Heart left ventricle (tissue), 16 donors: Measurements from ENCODE around the gene PRSS23. TPM values are rescaled to one million over a fixed set of nuclear protein-coding genes. Genes with fewer than 3 reads are reported as not detected.
"Not testable (repeated sequence)": the region's sequence is repeated elsewhere in the genome, so short reads cannot be mapped to it uniquely, and the experiment has no call there.

Experiments used
- ATAC-seq, 4 donors: fragments of 200-7000 bp; cut with Tn5 transposase; one replicate each; pipeline ENCODE4 v1.9.1; 2020 to 2022; ENCODE audit warnings: moderate library complexity in 4 of 4, mild to moderate bottlenecking in 3 of 4, moderate number of reproducible peaks in 1 of 4
- DNase-seq, 5 donors: peaks; one replicate each; pipeline ENCODE4 v3.0.0-alpha.2; 2020
- H3K27ac ChIP-seq, 12 donors: fragments of 200-600 bp; sonication (generic) in 4 of 12; one replicate each; pipeline versions ENCODE4 v1.5.0 to v1.8.0; 2016 to 2022; ENCODE audit warnings: mild to moderate bottlenecking in 2 of 12
- H3K27me3 ChIP-seq, 9 donors: fragments of 200-600 bp; sonication (generic) in 2 of 9; one replicate each; pipeline versions ENCODE4 v1.5.1 to v1.8.0; 2016 to 2022; ENCODE audit warnings: mild to moderate bottlenecking in 3 of 9
- H3K36me3 ChIP-seq, 9 donors: fragments of 200-600 bp; sonication (generic) in 2 of 9; one replicate each; pipeline versions ENCODE4 v1.5.0 to v1.8.0; 2018 to 2022; ENCODE audit warnings: mild to moderate bottlenecking in 2 of 9
- H3K4me1 ChIP-seq, 12 donors: fragments of 200-600 bp; sonication (generic) in 4 of 12; one replicate each; pipeline versions ENCODE4 v1.5.0 to v1.8.0; 2016 to 2022; ENCODE audit warnings: mild to moderate bottlenecking in 3 of 12
- H3K4me3 ChIP-seq, 12 donors: fragments of 200-600 bp; sonication (generic) in 4 of 12; one replicate each; pipeline versions ENCODE4 v1.5.0 to v1.8.0; 2017 to 2022; ENCODE audit warnings: mild to moderate bottlenecking in 9 of 12, moderate library complexity in 4 of 12
- H3K9me3 ChIP-seq, 12 donors: fragments of 200-600 bp; sonication (generic) in 4 of 12; one replicate each; pipeline versions ENCODE4 v1.5.0 to v1.8.0; 2016 to 2022; ENCODE audit warnings: mild to moderate bottlenecking in 1 of 12
- POLR2A ChIP-seq, 2 donors: fragments of 450-650 bp; IDR thresholded peaks; one replicate each; pipeline ENCODE4 v1.6.1; 2017; ENCODE audit warnings: antibody characterized with exemption in 2 of 2, mild to moderate bottlenecking in 2 of 2, moderate library complexity in 2 of 2
- WGBS, 4 donors: extraction: QIAGEN DNeasy Blood & Tissue Kit in 2 of 4; methylation state at CpG; one replicate each; pipeline versions ENCODE4 v1.1.5 to v1.1.7; 2013 to 2018; 5-methylcytosine and 5-hydroxymethylcytosine counted together
- intact Hi-C, 10 donors: fragments of 100-400 bp; cut with DNase I; formaldehyde crosslinking; loops; one replicate each; pipeline versions ENCODE4 v1.11.1 to v1.14.2; 2022
- polyA plus RNA-seq, 2 donors: library from polyadenylated mRNA; stranded (reverse); fragments of 200-250 nt; gene quantifications; one replicate each; pipeline ENCODE4 v1.2.3, GENCODE V29; 2013
- total RNA-seq, 9 donors: library from RNA; depleted of rRNA in 2 of 9; stranded (reverse); fragments of >200 nt in 2 of 9; fragmentation: NEBNext Ultra II Directional in 3 of 9; extraction: Animal tissue kit (Norgen Biotek cat#: 25700) in 3 of 9; gene quantifications; one replicate each; pipeline versions ENCODE4 v1.1.0 to v1.2.4, GENCODE V29; 2016 to 2023
- TF ChIP-seq, protein P1 (sequence below), 12 donors: fragments of 200-600 bp; sonication (generic) in 4 of 12; IDR thresholded peaks; one replicate each; pipeline versions ENCODE4 v1.5.0 to v1.8.0; 2018 to 2022; ENCODE audit warnings: antibody characterized with exemption in 12 of 12, mild to moderate bottlenecking in 5 of 12
- donor health status: ischemic (EF 13 %, LVEDD 7.1; RV severe dilation, severe dysfunction).
- donor health status: healthy with polysubstance abuse.
- donor health status: DM: no; HTN: yes; CAD: no.
- donor health status: DM: no; HTN: no; CAD: no.
- donor health status: ischemic (EF 25% LVEDD 6.9; RV normal size, moderate dysfunction).
- donor health status: ischemic (EF 25% LVEDD 5.7; RV mildly dilated, moderate dysfunction).
- donor health status: healthy.
- donor health status: DM: yes; HTN: yes; CAD: no.
- donor health status: ischemic (EF 35%, LVEDD 5.7; RV mildly dilated, moderate dysfunction).
- donor health status: nonischemic (EF 11% LVEDD 7.7; RV severe dilation, severe dysfunction).
- donor health status: DM: yes; HTN: yes; CAD: no.
- donor health status: PGD.
- donor health status: ischemic (EF 29% LVEDD 5.4; RV normal size, mild dysfunction).
- donor health status: nonischemic (EF 23%, LVEDD 6.1; RV moderate dilation, normal function).

The PRSS23 gene
- total and polyA plus RNA-seq, 11 donors: 3.0 to 36.8 (median 15.9) TPM

DNA sequence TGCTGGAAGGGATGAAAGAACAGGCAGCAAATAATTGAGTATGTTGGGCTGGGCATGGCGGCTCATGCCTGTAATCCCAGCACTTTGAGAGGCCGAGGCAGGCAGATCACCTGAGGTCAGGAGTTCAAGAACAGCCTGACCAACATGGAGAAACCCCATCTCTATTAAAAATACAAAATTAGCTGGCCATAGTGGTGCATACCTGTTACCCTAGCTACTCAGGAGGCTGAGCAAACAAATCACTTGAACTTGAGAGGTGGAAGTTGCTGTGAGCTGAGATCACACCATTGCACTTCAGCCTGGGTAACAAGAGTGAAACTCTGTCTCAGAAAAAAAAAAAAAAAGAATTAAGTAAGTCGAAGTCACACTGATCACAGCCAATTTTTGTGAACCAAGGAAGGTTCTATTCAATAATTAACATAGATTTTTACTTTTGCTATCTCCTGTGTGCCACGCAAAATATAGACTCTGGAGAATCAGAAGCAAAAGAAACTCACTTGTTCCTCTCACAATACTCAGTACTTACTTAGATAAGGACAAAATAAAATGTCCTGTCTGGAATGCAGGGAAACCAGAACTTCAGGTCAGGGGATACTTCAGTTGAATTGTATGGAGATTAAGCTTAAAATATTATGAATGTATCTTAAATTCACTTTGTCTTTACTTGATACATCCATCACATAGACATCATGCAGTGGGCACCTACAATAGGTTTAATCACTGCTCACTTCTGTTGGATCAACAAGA is 44.6 kb downstream of the PRSS23 start:
- H3K4me3 ChIP-seq, H3K27me3 ChIP-seq, intact Hi-C loops, H3K36me3 ChIP-seq, H3K4me1 ChIP-seq, DNase-seq, H3K27ac ChIP-seq, ATAC-seq: not testable (repeated sequence)
- 89 to 94% (median 91%) methylated on average over 4 of the region's 4 CpGs for WGBS, 4 donors
- peaks cover 0 to 19% (median 0%) of the 10 kb centered on the region in 12 donors for H3K9me3 ChIP-seq

DNA sequence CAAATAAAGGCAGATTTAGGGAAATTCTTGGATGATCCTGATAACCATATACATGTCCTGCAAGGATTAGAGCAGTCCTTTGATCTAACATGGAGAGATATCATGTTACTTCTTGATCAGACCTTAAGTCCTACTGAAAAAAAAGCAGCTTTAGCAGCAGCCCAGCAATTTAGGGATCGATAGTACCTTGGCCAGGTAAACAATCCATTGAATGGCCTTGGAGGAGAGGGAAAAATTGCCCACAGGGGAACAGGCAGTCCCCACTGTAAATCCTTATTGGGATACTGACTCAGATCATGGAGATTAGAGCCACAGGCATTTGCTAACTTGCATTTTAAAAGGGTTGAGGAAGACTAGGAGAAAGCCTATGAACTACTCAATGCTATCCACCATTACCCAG is 47.8 kb downstream of the PRSS23 start:
- peaks cover 0 to 9% (median 0%) of the 10 kb centered on the region in 12 donors for H3K9me3 ChIP-seq
- no peak for TF ChIP-seq POLR2A (IDR thresholded peaks at IDR 0.05)
- TF ChIP-seq, protein P1, sequence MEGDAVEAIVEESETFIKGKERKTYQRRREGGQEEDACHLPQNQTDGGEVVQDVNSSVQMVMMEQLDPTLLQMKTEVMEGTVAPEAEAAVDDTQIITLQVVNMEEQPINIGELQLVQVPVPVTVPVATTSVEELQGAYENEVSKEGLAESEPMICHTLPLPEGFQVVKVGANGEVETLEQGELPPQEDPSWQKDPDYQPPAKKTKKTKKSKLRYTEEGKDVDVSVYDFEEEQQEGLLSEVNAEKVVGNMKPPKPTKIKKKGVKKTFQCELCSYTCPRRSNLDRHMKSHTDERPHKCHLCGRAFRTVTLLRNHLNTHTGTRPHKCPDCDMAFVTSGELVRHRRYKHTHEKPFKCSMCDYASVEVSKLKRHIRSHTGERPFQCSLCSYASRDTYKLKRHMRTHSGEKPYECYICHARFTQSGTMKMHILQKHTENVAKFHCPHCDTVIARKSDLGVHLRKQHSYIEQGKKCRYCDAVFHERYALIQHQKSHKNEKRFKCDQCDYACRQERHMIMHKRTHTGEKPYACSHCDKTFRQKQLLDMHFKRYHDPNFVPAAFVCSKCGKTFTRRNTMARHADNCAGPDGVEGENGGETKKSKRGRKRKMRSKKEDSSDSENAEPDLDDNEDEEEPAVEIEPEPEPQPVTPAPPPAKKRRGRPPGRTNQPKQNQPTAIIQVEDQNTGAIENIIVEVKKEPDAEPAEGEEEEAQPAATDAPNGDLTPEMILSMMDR (IDR thresholded peaks at IDR 0.05): no peak
- ATAC-seq (no peak), DNase-seq (no peak)
- intact Hi-C loops: no loop called here
- WGBS, 4 donors: 87 to 95% (median 88%) methylated on average over 1 of the region's 1 CpG
- peaks cover 0 to 9% (median 0%) of the 10 kb centered on the region in 12 donors for H3K4me1 ChIP-seq
- peak overlapping the region in 4 of 12 donors; percentile 3 to 52 (median 16) for H3K27ac ChIP-seq
- no peak overlapping the region for H3K4me3 ChIP-seq
- H3K27me3 ChIP-seq: no peaks in the 10 kb centered on the region
- H3K36me3 ChIP-seq: no peaks in the 10 kb centered on the region

DNA sequence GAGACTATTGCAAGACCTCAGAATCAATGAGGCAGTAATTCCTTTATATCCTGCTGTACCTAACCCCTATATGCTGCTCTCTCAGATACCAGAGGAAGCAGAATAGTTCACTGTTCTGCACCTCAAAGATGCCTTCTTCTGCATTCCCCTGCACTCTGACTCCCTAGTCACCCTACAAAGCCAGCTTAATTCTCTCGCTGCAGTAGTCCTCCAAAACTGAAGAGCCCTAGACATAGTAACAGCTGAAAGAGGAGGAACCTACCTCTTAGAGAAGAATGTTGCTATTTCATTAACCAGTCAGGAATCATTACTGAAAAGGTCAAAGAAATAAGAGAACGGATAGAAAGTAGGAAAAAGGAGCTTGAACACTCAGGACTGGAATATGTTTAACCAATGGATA is 49.3 kb downstream of the PRSS23 start:
- DNase-seq: no peak
- H3K4me3 ChIP-seq: no peak overlapping the region
- no peak overlapping the region for H3K27ac ChIP-seq
- no peaks in the 10 kb centered on the region for H3K36me3 ChIP-seq
- H3K9me3 ChIP-seq: no peaks in the 10 kb centered on the region
- no peaks in the 10 kb centered on the region for H3K27me3 ChIP-seq
- WGBS, 4 donors: 91 to 100% (median 95%) methylated on average over 2 of the region's 2 CpGs
- peaks cover 0 to 9% (median 0%) of the 10 kb centered on the region in 12 donors for H3K4me1 ChIP-seq
- intact Hi-C loops: no loop called here
- TF ChIP-seq, protein P1 (IDR thresholded peaks at IDR 0.05): no peak
- TF ChIP-seq POLR2A (IDR thresholded peaks at IDR 0.05): no peak
- no peak for ATAC-seq

Other genes with a start within 250 kb of the PRSS23 start
- gene ME3, start 127.9 kb upstream of the PRSS23 start, total RNA-seq: 10 to 100 TPM; 26.6 to 51.5 (median 33.5) TPM
- 10 to 100 TPM; 11.3 to 24.1 TPM for gene ME3, start 127.9 kb upstream of the PRSS23 start, polyA plus RNA-seq
- gene FZD4, start 154.9 kb downstream of the PRSS23 start, total RNA-seq: 10 to 100 TPM; 16.7 to 39.6 (median 22.1) TPM
- gene FZD4, start 154.9 kb downstream of the PRSS23 start, polyA plus RNA-seq: 10 to 100 TPM; 11.6 to 16.5 TPM
- gene TMEM135, start 237.4 kb downstream of the PRSS23 start, total RNA-seq: 10 to 100 TPM; 11.6 to 22.7 (median 15.0) TPM
- gene TMEM135, start 237.4 kb downstream of the PRSS23 start, polyA plus RNA-seq: 1 to 10 TPM; 3.9 to 6.0 TPM